ENCODE results near the gene ANXA3. TPM values are rescaled to one million over a fixed set of nuclear protein-coding genes. Genes with fewer than 3 reads are reported as not detected.

Gene ANXA3
- polyA plus RNA-seq, 4 donors: 17.5 to 96.6 (median 53.3) TPM

DNA sequence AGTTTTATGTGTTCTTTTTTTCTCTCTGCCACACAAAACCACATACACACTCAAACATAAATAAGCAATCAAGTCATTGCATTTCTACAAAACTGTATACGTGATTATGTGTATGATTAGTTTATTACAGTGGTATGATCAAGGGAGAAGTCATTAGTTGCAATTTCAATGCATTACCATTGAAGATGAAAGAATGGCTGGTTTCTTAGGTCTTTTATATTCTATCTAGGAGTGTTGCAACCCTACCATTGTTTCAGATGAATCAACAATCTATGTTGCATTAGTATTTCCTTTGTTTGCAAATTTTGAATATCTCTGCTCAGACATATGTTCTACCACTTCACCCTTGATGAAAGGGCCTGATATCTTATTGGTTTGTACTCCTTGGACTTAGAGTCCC, 6.8 kb downstream of the ANXA3 start:
- FAIRE-seq: no peak
- no peak overlapping the region for H3K27ac ChIP-seq (ENCODE audit: low read depth in 1 of 3, low read length in 2 of 3)
- H3K9me3 ChIP-seq (ENCODE audit: control insufficient read depth in 2 of 2, insufficient read depth in 1 of 2, low read depth in 1 of 2, low read length in 1 of 2): no peaks in the 10 kb centered on the region
- peaks cover 0 to 32% (median 0%) of the 10 kb centered on the region in 3 donors for H3K4me1 ChIP-seq (ENCODE audit: control insufficient read depth in 3 of 3, insufficient read depth in 2 of 3, low read depth in 1 of 3, low read length in 2 of 3)
- no peak overlapping the region for H3K4me3 ChIP-seq (ENCODE audit: low read depth in 1 of 3, low read length in 3 of 3)
- H3K27me3 ChIP-seq (ENCODE audit: control insufficient read depth in 3 of 3, insufficient read depth in 3 of 3, low read length in 3 of 3): no peaks in the 10 kb centered on the region
- WGBS, 3 donors: 14 to 52% (median 28%) methylated on average over 1 of the region's 1 CpG
- H3K36me3 ChIP-seq (ENCODE audit: control insufficient read depth in 3 of 3, insufficient read depth in 2 of 3, low read depth in 1 of 3, low read length in 3 of 3): peaks cover 0 to 17% (median 0%) of the 10 kb centered on the region in 3 donors
- DNase-seq: no peak

DNA sequence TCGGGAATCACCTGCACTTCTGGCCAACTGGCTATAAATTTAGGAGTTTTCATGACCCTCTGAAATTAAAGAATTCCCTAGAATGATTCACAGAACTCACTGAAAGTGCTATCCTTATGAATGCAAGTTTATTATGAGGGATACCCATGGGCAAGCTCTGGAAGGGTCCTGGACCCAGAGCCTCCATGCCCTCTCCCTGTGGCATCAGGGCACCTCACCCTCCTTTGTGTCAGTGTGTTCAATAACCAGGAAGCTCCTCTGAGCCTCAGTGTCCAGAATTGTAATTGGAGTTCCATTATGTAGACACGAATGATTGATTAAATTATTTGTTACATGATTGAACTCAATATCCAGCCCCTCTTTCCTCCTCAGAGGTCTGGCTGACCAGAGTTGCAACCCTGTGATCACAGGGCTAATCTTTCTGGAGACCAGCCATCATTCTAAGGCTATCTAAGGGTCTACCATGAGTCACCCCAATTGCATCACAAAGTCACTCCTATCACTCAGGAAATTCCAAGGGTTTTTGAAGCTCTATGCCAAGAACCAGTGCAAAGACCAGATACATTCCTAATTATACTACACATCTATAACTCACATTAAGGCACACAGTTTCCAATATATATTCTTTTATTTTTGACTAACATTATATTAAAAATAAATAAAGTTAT, 8.9 kb downstream of the ANXA3 start:
- H3K36me3 ChIP-seq (ENCODE audit: control insufficient read depth in 3 of 3, insufficient read depth in 2 of 3, low read depth in 1 of 3, low read length in 3 of 3): peaks cover 0 to 16% (median 0%) of the 10 kb centered on the region in 3 donors
- H3K4me3 ChIP-seq (ENCODE audit: low read depth in 1 of 3, low read length in 3 of 3): no peak overlapping the region
- WGBS, 3 donors: 86 to 88% (median 86%) methylated on average over 2 of the region's 2 CpGs
- peaks cover 0 to 29% (median 0%) of the 10 kb centered on the region in 3 donors for H3K4me1 ChIP-seq (ENCODE audit: control insufficient read depth in 3 of 3, insufficient read depth in 2 of 3, low read depth in 1 of 3, low read length in 2 of 3)
- no peaks in the 10 kb centered on the region for H3K9me3 ChIP-seq (ENCODE audit: control insufficient read depth in 2 of 2, insufficient read depth in 1 of 2, low read depth in 1 of 2, low read length in 1 of 2)
- H3K27me3 ChIP-seq (ENCODE audit: control insufficient read depth in 3 of 3, insufficient read depth in 3 of 3, low read length in 3 of 3): no peaks in the 10 kb centered on the region
- peak overlapping the region in 1 of 3 donors; percentile 35 for H3K27ac ChIP-seq (ENCODE audit: low read depth in 1 of 3, low read length in 2 of 3)
- FAIRE-seq (no peak), DNase-seq (peak; percentile 64 to 65)

DNA sequence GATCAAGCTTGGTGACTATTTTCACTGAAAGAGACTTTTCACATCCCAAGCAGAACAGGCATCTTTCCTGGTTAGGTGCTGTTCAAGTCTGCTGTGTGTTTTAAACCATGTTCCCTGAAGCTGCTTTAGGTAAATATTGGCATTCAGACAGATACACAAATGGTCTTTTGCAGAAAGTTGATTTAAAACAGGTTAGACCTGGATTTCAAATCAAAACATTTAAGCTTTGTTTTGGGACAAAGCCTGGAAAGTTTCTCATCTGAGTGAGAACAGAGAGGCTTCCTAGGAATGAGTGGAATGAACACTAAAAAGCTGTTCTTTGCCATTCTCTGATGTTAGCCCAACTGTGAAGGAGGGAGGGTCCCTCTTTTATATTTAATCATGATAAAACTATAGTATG, 10.1 kb downstream of the ANXA3 start:
- Histone ChIP-seq H3K4me3 (ENCODE audit: low read depth in 1 of 3, low read length in 3 of 3) (no peak overlapping the region), H3K27ac (ENCODE audit: low read depth in 1 of 3, low read length in 2 of 3) (no peak overlapping the region), H3K27me3 (ENCODE audit: control insufficient read depth in 3 of 3, insufficient read depth in 3 of 3, low read length in 3 of 3) (no peaks in the 10 kb centered on the region), H3K36me3 (ENCODE audit: control insufficient read depth in 3 of 3, insufficient read depth in 2 of 3, low read depth in 1 of 3, low read length in 3 of 3) (peaks cover 0 to 11% (median 0%) of the 10 kb centered on the region in 3 donors), H3K4me1 (ENCODE audit: control insufficient read depth in 3 of 3, insufficient read depth in 2 of 3, low read depth in 1 of 3, low read length in 2 of 3) (peaks cover 0 to 39% (median 2%) of the 10 kb centered on the region in 3 donors), H3K9me3 (ENCODE audit: control insufficient read depth in 2 of 2, insufficient read depth in 1 of 2, low read depth in 1 of 2, low read length in 1 of 2) (no peaks in the 10 kb centered on the region)
- FAIRE-seq (no peak), DNase-seq (no peak)

DNA sequence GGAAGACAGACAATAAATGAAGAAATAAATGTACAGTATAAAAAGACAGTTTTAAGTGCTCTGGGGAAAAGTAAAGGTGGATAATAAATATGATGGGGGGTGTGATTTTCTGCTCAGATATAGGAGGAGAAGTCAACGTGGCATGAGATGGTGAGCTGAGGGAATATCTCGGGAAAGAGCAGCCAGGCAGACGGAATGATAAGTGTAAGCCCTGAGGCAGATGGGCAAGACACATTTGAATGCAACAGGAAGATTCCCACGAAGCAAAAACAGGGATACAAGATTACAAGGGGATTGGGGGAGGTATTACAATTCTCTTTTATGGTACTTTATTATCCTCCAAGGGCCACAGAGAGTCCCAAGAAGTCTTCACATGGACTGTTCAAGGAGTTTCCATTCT, 11.1 kb downstream of the ANXA3 start:
- H3K27me3 ChIP-seq (ENCODE audit: control insufficient read depth in 3 of 3, insufficient read depth in 3 of 3, low read length in 3 of 3): no peaks in the 10 kb centered on the region
- no peaks in the 10 kb centered on the region for H3K9me3 ChIP-seq (ENCODE audit: control insufficient read depth in 2 of 2, insufficient read depth in 1 of 2, low read depth in 1 of 2, low read length in 1 of 2)
- H3K4me3 ChIP-seq (ENCODE audit: low read depth in 1 of 3, low read length in 3 of 3): no peak overlapping the region
- 75 to 78% (median 76%) methylated on average over 4 of the region's 4 CpGs for WGBS, 3 donors
- no peak for FAIRE-seq
- H3K27ac ChIP-seq (ENCODE audit: low read depth in 1 of 3, low read length in 2 of 3): no peak overlapping the region
- peaks cover 2 to 41% (median 8%) of the 10 kb centered on the region in 3 donors for H3K4me1 ChIP-seq (ENCODE audit: control insufficient read depth in 3 of 3, insufficient read depth in 2 of 3, low read depth in 1 of 3, low read length in 2 of 3)
- no peak for DNase-seq
- H3K36me3 ChIP-seq (ENCODE audit: control insufficient read depth in 3 of 3, insufficient read depth in 2 of 3, low read depth in 1 of 3, low read length in 3 of 3): peaks cover 0 to 7% (median 0%) of the 10 kb centered on the region in 3 donors

DNA sequence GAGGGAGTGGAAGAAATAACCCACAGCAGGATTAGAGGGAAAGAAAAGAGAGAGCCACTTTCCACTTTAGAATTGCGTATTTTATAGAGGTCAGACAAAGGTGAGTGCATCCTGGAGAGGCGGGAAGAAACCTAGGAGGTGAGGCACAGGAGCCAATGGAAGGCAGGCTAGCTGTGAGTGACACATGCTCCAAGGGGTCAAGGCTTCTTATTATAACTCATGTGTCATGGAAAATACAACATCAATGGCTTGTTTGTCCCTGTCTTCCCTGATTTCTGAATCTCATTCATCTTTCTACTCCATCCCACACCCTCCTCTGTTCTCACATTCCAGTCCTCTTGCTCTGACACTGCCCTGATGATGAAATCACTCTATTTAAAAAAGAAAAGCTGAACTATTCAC, 14.4 kb downstream of the ANXA3 start:
- Histone ChIP-seq H3K9me3 (ENCODE audit: control insufficient read depth in 2 of 2, insufficient read depth in 1 of 2, low read depth in 1 of 2, low read length in 1 of 2) (no peaks in the 10 kb centered on the region), H3K36me3 (ENCODE audit: control insufficient read depth in 3 of 3, insufficient read depth in 2 of 3, low read depth in 1 of 3, low read length in 3 of 3) (peaks cover 0 to 5% (median 0%) of the 10 kb centered on the region in 3 donors), H3K4me3 (ENCODE audit: low read depth in 1 of 3, low read length in 3 of 3) (no peak overlapping the region), H3K27me3 (ENCODE audit: control insufficient read depth in 3 of 3, insufficient read depth in 3 of 3, low read length in 3 of 3) (no peaks in the 10 kb centered on the region), H3K4me1 (ENCODE audit: control insufficient read depth in 3 of 3, insufficient read depth in 2 of 3, low read depth in 1 of 3, low read length in 2 of 3) (peaks cover 2 to 55% (median 8%) of the 10 kb centered on the region in 3 donors), H3K27ac (ENCODE audit: low read depth in 1 of 3, low read length in 2 of 3) (peak overlapping the region in 1 of 3 donors; percentile 20)
- 74 to 91% (median 81%) methylated on average over 2 of the region's 2 CpGs for WGBS, 3 donors
- DNase-seq: peak in 1 of 2 donors; percentile 36
- no peak for FAIRE-seq

DNA sequence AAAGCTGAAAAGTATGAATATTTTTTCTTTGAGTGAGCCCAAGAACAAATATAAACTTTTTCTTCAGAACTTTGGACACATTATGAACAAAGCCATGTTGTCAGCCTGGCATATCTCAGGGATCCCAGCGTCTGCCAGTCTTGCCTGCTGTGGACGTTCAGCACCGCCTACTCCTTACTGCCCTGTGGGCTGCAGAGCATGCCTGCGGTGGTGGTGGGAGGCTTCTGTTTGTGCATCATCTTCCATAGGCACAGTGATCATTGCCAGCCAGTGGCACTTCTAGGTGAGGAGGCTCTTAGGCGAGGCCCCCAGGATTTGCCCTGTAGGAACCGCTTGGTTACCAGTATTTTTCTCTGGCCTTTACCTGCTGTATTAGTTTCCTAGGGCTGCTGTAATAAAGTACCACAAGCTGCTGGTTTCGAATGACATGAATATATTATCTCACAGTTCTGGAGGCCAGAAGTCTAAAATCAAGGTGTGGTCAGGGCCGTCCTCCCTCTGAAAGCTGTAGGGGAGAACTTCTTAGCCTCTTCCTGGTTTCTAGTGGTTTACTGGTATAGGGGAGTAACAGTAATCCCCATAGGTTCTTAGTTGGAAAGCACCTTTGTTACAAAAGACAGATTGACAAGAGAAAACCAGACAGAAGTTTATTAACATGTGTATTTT, 15.4 kb downstream of the ANXA3 start:
- DNase-seq (no peak), FAIRE-seq (no peak)
- peaks cover 0 to 8% (median 0%) of the 10 kb centered on the region in 3 donors for H3K36me3 ChIP-seq (ENCODE audit: control insufficient read depth in 3 of 3, insufficient read depth in 2 of 3, low read depth in 1 of 3, low read length in 3 of 3)
- no peaks in the 10 kb centered on the region for H3K27me3 ChIP-seq (ENCODE audit: control insufficient read depth in 3 of 3, insufficient read depth in 3 of 3, low read length in 3 of 3)
- H3K27ac ChIP-seq (ENCODE audit: low read depth in 1 of 3, low read length in 2 of 3): peak overlapping the region in 1 of 3 donors; percentile 68
- H3K4me1 ChIP-seq (ENCODE audit: control insufficient read depth in 3 of 3, insufficient read depth in 2 of 3, low read depth in 1 of 3, low read length in 2 of 3): peaks cover 2 to 47% (median 8%) of the 10 kb centered on the region in 3 donors
- H3K9me3 ChIP-seq (ENCODE audit: control insufficient read depth in 2 of 2, insufficient read depth in 1 of 2, low read depth in 1 of 2, low read length in 1 of 2): no peaks in the 10 kb centered on the region
- 30 to 67% (median 50%) methylated on average over 8 of the region's 8 CpGs for WGBS, 3 donors
- no peak overlapping the region for H3K4me3 ChIP-seq (ENCODE audit: low read depth in 1 of 3, low read length in 3 of 3)

DNA sequence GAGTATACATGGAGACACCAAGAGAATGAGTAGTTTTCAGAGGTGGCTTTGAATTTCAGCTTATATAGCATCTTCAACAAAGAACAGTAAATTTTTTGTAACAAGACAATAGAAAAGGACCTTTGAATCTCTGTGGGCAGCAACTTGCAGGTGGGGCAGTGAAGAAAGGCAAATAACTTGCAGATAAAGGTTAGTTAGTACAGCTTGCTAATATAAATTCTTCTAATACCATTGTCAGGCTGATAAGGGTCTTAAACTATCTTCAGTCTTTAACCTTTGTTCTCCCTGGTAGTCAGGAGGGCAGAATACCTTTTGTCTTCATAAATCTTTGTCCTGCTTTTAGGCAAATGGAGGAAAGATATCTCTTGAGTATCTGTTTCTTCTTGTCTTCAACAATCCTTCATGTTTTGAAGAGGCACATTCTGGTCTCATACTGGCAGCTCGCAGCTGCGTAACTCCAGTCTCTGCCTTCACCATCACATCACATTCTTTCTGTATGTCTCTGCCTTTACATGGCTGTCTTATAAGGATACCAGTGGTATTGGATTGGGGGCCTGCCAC, 16.0 kb downstream of the ANXA3 start:
- Histone ChIP-seq H3K9me3 (ENCODE audit: control insufficient read depth in 2 of 2, insufficient read depth in 1 of 2, low read depth in 1 of 2, low read length in 1 of 2) (no peaks in the 10 kb centered on the region), H3K4me1 (ENCODE audit: control insufficient read depth in 3 of 3, insufficient read depth in 2 of 3, low read depth in 1 of 3, low read length in 2 of 3) (peaks cover 2 to 42% (median 8%) of the 10 kb centered on the region in 3 donors), H3K27ac (ENCODE audit: low read depth in 1 of 3, low read length in 2 of 3) (peak overlapping the region in 1 of 3 donors; percentile 68), H3K27me3 (ENCODE audit: control insufficient read depth in 3 of 3, insufficient read depth in 3 of 3, low read length in 3 of 3) (no peaks in the 10 kb centered on the region), H3K4me3 (ENCODE audit: low read depth in 1 of 3, low read length in 3 of 3) (no peak overlapping the region), H3K36me3 (ENCODE audit: control insufficient read depth in 3 of 3, insufficient read depth in 2 of 3, low read depth in 1 of 3, low read length in 3 of 3) (peaks cover 0 to 10% (median 0%) of the 10 kb centered on the region in 3 donors)
- FAIRE-seq (no peak), DNase-seq (peak; percentile 26 to 65)
- WGBS, 3 donors: 21 to 78% (median 67%) methylated on average over 2 of the region's 2 CpGs

DNA sequence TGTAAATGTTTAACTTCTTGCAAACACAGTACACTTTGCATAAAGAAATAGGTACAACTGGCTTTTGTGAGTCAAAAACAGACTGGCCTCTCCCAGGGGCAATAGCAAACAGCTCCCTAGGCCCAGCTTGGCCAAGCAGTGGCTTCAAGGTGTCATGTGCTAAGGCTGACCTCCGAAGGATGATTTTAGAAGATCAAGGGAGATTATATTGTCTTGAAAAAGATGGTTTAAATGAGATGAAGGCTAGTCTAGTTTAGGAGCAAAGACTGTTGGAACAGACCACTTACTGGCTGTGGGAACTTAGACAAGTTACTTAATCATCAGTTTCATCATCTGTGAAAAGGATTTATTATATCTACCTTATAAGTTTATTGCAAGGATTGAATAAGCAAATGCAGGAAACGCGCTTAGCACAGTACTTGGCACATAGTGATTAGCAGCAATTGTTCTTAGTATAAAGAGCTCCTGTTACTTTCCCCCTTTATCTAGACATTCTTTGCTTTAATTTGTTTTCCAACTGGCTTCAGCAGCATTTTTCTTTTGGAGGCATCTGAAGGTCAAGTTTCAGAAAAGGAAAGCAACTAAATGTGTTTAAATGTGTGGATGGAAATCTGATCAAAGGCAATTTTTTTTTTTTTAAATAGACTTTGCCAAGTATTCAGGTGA, 17.2 kb downstream of the ANXA3 start:
- WGBS, 3 donors: 84 to 86% (median 85%) methylated on average over 3 of the region's 3 CpGs
- H3K4me3 ChIP-seq (ENCODE audit: low read depth in 1 of 3, low read length in 3 of 3): no peak overlapping the region
- H3K9me3 ChIP-seq (ENCODE audit: control insufficient read depth in 2 of 2, insufficient read depth in 1 of 2, low read depth in 1 of 2, low read length in 1 of 2): no peaks in the 10 kb centered on the region
- peaks cover 0 to 10% (median 0%) of the 10 kb centered on the region in 3 donors for H3K36me3 ChIP-seq (ENCODE audit: control insufficient read depth in 3 of 3, insufficient read depth in 2 of 3, low read depth in 1 of 3, low read length in 3 of 3)
- DNase-seq (no peak), FAIRE-seq (no peak)
- H3K27me3 ChIP-seq (ENCODE audit: control insufficient read depth in 3 of 3, insufficient read depth in 3 of 3, low read length in 3 of 3): no peaks in the 10 kb centered on the region
- peaks cover 2 to 42% (median 8%) of the 10 kb centered on the region in 3 donors for H3K4me1 ChIP-seq (ENCODE audit: control insufficient read depth in 3 of 3, insufficient read depth in 2 of 3, low read depth in 1 of 3, low read length in 2 of 3)
- peak overlapping the region in 1 of 3 donors; percentile 4 for H3K27ac ChIP-seq (ENCODE audit: low read depth in 1 of 3, low read length in 2 of 3)
